Ramos (cell line): Measurements from ENCODE around the gene CEP63.

Experiments
- in situ Hi-C: fragments of 300-500 bp; cut with MboI; formaldehyde crosslinking; loops from one replicate; pipeline ENCODE4 v1.14.3; 2022; ENCODE audit warnings: low sequenced_read_pairs; ENCODE audit not compliant: unreplicated experiment

CEP63 gene

DNA sequence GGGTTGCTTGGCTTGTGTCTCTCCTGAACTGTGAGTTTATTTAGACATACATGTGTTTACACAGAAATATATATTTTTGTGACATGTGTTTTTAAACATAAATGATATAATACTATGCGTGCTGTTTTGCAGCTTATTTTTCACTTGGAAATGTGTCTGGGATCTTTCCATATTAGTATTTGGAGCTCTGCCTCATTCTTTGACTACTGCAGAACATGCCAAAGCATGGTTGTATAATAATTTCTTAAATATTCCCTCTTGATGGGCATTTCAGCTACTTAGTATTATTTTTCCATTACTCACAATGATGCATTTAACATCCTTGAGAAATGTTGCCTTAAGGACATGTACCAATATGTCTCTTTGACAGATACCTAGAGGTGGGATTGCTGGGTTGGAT is 19.5 kb upstream of the CEP63 start:
- in situ Hi-C loops, result no loop called here

DNA sequence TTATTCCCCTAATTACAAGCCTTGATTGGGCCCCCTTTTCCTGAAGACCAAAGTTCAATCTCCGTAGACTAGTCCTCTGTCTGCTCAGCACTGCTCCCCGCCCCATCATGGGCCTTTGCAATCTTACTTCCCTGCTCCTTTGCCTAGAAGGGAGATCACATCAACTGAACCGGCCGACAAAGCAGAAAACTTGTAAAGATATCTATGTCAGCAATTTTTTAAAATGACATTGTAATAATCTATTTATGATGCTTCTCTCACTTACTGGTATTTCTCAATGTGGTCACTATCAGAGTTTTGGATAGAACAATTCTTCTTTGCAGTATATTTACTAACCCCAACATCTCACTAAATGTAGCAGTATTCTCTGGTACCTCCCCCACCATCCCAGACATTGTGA is 17.3 kb upstream of the CEP63 start:
- in situ Hi-C loops, result no loop called here

DNA sequence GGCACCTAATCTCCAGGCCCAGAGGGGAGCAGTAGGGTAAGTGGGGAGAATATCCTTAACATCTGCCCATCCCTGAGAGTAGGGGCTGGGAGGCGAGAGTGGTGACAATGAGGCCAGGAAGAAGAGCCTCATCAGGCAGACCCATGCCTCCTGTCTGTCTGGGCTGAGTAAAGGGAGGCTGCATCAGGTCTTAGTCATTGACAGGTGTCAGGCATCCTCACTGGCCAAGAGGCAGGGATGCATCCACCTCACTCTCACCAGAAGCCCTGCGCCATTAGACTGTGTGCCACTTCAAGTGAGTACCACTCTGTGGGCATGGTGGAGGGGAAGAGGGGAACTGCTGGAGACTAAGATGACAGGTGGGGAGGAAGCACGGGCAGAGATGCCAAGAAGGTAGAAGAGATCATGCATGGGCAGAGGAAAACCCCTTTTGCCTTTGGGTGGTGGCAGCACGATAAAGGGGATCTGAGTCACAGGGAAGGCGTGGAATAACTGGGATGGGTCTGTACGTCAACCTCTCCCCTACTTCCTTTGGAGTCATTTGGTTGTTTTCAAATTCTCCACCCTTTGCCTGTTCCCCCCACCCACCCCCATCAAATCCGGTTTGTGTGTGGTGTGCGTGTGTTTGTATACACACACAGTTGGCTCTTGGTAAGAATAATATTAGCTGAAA is 14.2 kb upstream of the CEP63 start:
- in situ Hi-C loops, result loop anchor here (5.0 kb wide), 1 partner anchor 164 kb away; no protein-coding TSS in a partner anchor

DNA sequence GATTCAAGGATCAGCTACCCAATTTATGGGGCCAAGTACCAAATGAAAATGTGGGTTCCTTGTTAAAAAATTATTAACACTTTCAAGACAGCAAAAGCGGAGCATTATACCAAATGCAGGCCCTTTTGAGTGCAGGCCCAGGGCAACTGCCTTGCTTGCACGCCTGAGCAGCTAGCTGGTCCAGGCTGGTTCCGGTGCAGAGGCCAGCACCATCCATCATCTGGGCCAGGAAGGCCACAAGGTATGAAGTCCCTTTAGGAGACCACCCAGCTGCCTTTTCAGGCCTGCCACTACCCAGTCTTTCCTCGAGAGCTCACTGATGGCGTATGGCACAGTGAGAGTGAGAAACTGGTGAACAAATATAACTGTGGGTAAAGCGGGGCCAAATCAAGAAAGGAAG is 13.0 kb upstream of the CEP63 start:
- in situ Hi-C loops, result loop anchor here (5.0 kb wide), 1 partner anchor 166 kb away; no protein-coding TSS in a partner anchor

DNA sequence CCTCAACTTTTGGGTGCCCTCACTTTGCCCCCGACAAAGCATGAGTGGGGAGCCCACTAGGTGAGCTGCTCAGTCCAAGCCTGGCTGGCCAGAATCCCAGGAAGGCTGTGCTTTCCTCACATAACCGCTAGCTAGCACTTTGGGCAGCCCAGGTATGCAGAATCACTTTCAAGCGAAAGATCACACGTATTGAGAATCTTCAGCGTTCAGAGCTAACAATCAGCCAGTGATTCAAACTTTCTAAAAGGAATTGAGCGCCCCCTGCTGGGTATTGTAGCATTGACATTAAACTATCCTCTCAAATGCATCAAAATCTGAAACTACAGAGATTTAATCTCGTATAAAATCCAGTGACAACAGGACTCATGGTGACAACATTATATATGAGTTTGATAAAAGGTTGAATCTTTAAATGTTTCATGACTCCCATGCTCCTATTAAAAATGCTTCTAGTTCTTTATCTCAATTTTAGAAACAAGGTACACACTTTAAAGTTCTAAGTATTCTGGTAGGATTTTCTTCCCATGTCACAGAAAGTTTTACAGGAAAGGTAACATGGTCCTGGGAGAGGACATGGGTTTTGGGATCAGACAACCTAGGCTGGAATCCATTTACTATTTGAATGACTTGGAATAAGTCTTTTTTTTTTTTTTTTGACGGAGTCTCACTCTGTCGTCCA is 11.8 kb upstream of the CEP63 start:
- in situ Hi-C loops, result loop anchor here (5.0 kb wide), 1 partner anchor 167 kb away; no protein-coding TSS in a partner anchor

DNA sequence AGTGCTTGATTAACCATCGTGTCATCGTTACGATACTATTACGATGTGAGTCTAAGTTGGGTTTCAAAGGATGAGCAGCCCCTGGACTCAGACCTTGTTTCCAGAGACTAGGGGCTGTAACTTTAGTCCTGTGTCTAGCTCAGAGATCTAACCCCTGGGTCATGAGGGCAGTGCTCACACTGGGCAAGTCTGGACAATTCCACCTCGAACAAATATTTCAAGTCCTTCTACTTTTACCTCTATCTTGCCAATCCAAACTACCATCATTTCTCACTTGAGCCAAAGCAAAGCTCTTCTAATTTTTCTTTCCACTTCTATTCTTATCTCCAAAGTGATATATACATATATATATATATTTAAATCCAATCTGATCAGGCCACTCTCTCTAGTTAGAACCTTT is 10.9 kb upstream of the CEP63 start:
- in situ Hi-C loops, result loop anchor here (5.0 kb wide), 1 partner anchor 168 kb away; no protein-coding TSS in a partner anchor

DNA sequence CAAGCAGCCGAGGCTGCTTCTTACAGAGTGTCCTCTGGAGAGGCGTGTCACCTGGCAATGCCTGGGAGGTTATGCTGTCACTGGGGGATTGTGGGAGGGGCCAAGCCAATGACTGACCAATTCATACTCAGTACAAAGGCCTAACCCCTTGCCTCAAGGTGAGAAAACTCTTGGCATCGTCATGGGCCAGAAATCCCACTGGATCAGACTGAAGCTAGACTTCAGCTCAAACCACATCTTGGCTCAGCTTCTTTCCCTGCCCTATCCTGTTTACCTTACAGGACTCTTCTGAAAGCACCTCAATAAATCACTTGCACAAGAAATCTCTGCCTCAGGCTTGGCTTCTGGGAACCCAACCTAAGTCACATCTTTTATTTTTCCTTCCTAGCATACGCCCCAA is 9.6 kb upstream of the CEP63 start:
- in situ Hi-C loops, result no loop called here

DNA sequence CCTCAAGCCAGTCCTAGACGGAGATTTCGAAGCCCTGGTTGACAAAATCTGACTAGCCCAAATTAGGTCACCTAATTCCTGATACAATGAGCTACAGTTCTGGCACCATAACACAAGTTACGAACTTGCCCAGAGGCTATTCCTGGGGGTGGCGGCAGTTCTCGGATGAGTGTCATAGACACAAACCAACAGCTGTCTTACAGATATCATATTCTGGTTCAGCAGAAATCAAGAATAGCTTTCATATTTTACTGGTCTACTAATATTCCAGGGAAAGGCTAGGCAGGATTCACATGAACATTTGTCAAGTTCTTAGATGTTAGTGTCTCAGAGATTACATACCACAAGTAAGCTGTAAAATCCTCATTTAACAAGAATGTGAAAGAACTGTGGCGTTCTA is 8.9 kb upstream of the CEP63 start:
- in situ Hi-C loops, result no loop called here

DNA sequence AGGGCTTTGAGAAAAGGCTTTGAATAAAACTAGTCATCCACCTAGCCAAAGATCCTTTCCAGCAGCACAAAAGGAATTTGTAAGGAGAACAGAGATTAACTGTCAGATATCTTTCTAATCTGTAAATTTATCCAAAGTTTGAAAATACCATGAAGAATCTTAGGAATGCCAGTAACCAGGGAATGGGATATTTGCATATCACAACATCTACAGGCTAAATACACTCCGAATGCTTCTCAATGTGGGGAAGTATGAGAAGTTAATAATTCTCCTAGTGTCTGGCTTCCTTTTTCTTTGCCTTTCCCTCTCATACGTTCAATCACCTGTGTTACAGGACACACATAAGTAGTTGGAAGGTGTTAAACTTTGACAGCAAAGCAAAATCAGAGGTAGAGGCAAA is 7.9 kb upstream of the CEP63 start:
- in situ Hi-C loops, result no loop called here

DNA sequence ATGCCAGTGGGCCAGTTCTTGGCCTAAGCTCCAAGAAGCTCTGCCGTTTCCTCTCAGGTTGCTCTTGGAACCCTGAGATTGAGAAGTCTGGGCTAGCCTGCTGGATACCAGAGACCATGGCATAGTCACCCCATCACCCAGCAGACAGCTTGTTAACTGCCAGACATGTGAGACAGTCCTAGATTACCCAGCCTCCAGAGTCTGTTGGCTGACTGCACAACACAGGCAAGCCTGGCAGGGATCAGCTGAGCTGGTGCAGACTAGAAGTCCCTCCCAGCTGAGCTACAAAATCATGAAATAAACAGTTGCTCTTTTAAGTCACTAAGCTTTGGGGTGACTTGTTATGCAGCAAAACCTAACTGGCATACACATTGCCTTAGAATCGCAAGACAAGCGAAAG is 5.3 kb upstream of the CEP63 start:
- in situ Hi-C loops, result no loop called here

DNA sequence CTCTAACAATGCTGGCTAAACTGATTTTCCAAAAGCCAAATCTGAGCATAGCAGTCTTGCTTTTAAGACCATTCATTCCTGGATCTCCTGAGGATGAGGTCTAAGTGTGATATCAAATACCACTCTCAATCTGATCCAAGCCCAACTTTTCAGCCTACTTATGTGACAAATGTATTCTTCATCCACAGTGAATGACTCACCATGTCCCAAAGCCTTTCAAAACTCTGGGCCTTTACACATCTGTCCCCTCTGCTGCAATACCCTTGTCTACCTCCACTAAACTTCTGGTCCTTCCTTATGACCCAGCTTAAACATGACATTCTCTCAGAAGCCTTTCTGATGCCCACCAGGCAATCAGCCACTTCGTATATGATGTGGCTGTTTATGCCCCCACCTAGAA is 4.7 kb upstream of the CEP63 start:
- in situ Hi-C loops, result no loop called here

DNA sequence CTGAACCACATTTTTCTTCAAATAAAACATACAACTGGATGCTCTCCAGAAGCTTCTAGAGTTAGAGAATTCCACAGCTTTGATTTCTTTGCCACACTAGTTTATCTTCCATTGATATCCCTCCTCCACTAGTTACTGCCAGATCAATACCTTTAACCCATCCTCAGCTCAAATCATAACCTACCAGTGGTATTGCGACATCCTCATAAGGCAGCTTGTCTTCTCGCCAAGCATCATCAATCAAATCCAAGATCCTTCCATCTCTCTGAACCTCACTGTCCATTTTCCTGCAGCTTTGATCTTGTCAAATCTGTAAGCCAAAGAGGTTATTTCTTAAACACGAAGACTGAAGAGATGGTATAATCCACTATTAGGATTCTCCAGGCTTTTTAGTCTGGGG is 3.2 kb upstream of the CEP63 start:
- in situ Hi-C loops, result no loop called here

DNA sequence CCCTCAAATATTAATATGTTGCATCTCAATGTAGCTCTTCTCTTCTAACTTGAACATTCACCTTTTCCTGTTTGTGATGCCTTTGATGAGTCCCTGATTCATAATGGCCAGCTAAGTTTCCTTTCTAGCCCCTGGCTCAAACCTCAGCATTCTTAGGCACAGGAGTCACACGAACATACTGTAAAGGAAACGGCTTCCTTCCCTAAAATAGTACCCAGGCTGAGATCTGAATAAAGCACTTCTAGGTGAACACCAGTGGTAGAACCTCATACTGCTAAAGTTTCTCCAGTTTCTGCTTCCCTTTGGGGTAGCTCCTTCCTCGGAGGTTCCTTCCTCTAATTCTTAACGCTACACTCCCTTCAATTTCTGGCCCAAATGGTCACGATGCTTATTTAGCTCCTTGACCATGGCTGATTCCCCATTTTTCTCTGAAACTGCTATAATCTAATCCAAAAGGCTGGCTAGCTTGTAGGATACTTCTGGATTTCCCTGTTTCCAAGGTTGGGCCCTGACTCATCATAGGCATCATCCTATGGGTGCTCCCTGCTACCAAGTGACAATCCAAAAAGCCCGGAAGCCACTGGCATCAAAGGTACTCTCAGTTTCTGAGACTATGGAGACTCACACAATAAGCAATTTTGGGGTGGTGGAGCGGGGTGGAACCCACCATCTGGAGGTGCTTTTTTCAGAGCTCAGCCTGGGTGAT is 2.5 kb upstream of the CEP63 start:
- in situ Hi-C loops, result no loop called here

DNA sequence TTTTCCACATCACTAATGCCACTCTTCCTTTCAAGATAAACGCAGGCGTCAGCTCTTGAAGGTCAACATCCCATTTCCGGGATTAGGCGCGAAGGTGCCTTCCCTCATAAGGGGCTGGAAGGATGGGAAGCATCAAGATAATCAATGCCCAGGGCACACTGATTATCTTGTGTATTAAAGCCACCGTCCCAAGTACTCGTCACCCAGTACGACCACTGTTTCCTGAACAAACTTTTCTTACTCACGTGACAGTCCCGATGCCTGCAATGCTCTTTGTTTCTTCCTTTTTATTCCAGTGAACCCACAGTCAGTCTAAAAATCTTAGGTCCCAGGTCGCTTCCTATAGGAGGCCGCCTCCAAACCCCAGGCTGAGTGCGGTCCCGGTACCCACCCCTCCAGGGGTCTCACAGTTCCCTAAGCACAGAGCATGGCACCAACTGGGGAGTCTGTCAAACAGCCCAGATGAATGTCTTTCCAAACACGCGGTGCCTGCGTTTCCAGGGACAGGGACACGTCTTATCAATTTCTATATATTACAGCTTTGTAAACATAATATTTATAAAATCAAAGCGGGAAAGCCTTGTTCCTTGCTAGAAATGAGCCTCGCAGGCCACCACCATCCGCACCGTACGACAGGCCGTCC is 661 bp upstream of the CEP63 start:
- in situ Hi-C loops, result no loop called here

DNA sequence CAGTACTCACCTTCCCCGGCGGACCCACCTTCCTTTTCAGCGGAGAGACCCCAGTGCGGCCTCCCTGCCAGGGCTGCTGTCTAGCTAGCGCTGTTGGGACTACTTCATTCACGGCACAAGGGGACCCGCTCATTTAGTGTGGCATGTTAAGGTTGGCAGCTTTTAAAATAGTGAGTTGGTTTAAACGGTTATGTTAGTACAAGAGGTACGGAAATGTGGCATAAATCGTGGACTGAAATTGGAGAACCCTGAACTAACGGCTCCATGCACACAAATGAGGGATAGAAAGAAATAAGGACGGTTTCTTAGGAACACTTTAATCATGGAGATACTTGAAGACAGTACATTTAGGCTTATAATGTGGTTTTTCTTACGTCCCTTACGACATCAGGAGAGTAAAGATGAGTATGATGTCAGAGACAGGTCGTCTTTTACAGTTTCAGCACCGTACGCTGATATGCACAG is 752 bp downstream of the CEP63 start:
- in situ Hi-C loops, result no loop called here

DNA sequence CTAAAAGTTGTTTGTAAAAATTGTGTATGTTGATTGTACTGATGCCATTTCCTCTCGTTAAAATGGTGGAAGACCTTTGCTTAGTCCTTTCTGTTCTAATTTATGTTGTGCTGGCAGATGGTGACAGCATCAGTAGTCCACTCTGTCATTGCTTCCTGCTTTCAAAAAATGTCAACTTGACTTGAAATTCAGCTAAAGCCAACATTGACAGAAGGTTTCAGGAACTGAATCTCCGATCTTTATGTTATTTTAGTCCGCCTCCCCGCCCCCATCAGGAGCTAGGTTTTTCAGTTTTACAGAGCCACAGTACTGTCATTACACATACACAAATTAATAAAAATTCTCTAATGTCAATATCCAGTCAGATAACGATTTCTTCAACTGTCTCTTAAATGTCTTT is 1.5 kb downstream of the CEP63 start:
- in situ Hi-C loops, result no loop called here

DNA sequence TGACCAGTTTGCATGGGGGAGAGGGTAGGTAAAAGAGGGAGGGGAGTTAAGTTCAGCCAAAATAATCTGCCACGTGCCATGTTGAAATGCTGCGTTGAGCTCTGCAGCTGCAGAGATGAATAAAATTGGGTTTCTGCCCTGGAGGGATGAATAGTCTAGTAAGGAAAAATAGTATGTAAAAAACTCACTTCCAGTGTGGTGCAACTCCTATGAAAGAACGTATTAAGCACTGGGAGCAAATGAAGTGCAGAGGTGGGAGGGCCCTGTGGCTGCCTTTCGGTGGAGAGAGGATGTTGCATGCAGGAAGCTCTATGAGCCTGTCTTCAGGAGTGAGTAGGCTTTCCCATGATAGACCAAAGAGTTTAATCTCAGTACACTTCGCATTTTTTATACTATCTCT is 8.6 kb downstream of the CEP63 start:
- in situ Hi-C loops, result no loop called here

DNA sequence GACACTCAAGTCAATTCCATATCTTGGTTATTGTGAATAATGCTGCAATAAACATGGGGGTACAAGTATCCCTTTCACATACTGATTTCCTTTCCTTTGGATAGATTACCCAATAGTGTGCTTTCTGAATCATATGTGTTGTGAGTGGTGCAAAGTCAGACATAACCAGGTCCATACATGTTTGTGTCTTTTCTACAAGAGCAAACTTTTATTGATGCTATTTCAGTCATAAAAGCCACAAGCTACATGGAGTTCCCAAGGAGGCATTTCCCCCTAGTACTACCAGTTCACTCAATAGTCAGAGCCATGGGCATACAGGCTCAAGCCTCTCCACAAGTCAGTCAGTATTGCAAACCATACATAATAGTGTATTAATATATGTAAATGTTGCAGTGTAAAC is 10.1 kb downstream of the CEP63 start:
- in situ Hi-C loops, result no loop called here

DNA sequence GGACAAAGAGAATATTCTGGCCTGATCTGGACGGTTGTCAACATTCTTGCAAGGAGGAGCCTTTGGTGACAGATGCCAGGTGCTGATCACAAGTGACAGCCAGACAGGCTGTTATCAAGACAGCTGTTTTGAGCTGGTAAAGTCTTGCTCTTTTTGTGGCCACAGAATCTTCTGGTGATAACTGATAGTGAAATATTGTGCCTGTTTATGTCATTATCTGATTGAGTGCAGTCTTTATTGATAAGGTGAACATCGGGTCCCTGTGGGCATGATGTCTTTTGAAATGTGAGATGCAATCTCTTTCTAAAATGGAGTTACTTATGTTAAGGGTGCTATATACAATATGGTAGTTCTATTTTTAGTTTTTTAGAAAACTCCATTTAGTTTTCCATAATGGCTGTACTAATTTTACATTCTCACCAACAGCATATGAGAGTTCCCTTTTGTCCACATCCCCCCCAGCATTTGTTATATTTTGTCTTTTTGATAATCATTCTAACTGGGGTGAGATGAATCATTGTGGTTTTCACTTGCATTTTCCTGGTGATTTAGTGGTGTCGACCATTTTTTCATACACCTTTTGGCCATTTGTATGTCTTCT is 10.7 kb downstream of the CEP63 start:
- in situ Hi-C loops, result no loop called here

DNA sequence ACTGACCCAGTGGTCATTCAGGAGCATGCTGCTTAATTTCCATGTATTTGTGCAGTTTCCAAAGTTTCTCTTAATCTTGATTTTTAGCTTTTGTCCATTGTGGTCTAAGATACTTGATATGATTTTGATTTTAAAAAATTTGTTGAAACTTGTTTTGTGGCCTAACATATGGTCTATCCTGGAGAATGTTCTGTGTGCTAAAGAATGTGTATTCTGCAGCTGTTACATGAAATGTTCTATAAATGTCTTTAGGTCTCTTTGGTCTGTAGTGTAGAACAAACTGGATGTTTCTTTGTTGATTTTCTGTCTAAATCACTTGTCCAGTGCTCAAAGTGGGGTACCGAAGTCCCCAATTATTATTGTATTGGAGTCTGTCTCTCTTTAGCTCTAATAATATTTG is 17.4 kb downstream of the CEP63 start:
- in situ Hi-C loops, result no loop called here
